Gastroesophageal sphincter (tissue), 3 donors: ENCODE results near the gene EGFL8.

Experiments used
- CTCF ChIP-seq, 4 experiments: fragments of 200-600 bp in 2 of 4; fragments of 450-650 bp in 2 of 4; sonication (generic) in 1 of 4; IDR thresholded peaks; one replicate each; pipeline ENCODE4 v1.5.1; 2017 to 2019; ENCODE audit warnings: antibody characterized with exemption in 4 of 4, mild to moderate bottlenecking in 2 of 4, moderate library complexity in 2 of 4
- EP300 ChIP-seq: sonication (generic); formaldehyde crosslinking; IDR thresholded peaks from one replicate; pipeline ENCODE4 v1.6.1; 2017; ENCODE audit warnings: antibody characterized with exemption, mild to moderate bottlenecking
- POLR2A ChIP-seq, 2 donors: fragments of 450-650 bp; IDR thresholded peaks; one replicate each; pipeline ENCODE4 v1.6.1; 2017; ENCODE audit warnings: antibody characterized with exemption in 2 of 2, mild to moderate bottlenecking in 2 of 2, moderate library complexity in 1 of 2

GRCh38 chr6:32189742-32190053 lies 25.3 kb downstream of the EGFL8 start:
- TF ChIP-seq CTCF (IDR thresholded peaks at IDR 0.05) (no peak), POLR2A (IDR thresholded peaks at IDR 0.05) (no peak), EP300 (no peak)
